Stimulated activated CD4-positive, alpha-beta T cell treated with anti-CD3 and anti-CD28 coated beads, Interleukin-4, amount 100 ng/mL, for 1 hour (primary cell): ENCODE measurements around the gene CCDC69.
"Not testable (repeated sequence)": the region's sequence is repeated elsewhere in the genome, so short reads cannot be mapped to it uniquely, and the experiment has no call there.

Source experiments
- DNase-seq: peaks from one replicate; pipeline ENCODE4 v3.0.0-alpha.2; 2020

CCDC69 gene

DNA sequence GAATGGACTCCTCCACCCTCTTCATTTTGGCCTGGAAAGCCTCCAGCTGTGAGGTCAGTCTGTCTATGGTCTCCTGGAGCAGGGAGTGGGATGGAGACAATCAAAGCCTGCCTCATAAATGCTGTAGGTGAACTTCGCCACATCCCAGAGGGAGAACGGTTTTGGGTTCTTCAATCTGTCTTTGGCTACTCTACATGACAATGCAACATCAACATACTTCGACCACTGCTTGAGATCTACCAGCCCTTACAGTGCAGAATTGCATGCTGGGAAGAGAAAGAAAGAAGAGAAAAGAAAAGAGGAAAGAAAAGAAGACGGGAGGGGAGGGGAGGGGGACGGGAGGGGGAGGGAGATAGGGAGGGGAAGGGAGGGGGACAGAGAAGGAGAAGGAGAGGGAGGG, 37.8 kb downstream of the CCDC69 start:
- DNase-seq = no peak

DNA sequence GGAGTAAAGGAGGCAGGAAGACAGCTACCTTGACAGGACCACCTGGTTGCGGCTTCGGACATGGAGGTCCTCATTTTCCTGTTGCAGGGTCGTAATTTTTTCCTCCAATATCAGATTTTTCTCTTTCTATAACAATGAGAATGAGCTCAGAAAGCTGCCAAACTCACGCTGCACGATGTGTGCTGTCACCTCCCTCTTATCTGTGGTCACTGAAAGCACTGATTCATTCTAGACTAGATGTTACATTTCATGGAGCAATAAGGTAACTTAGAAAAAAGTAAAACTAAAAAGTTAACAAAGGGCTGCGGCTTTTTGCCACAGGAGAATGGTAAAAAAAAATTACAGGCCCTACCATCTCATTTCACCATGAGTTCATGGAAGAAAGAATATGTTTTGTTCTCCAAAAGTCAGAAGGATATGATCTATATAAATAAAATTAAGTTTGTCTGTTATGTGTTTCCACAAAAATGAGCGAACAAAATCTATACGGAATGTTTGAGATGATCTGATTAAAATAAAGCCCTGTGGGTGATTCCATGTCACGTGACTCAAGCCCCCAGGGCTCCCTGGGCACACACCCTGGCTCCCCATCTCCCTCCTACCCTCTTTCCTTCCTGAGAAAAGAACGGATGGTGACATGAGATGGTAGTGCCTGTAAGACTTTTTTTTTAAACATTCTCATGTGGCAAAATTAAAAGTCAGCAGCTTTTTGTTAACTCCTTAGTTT, 39.4 kb downstream of the CCDC69 start:
- DNase-seq = no peak

DNA sequence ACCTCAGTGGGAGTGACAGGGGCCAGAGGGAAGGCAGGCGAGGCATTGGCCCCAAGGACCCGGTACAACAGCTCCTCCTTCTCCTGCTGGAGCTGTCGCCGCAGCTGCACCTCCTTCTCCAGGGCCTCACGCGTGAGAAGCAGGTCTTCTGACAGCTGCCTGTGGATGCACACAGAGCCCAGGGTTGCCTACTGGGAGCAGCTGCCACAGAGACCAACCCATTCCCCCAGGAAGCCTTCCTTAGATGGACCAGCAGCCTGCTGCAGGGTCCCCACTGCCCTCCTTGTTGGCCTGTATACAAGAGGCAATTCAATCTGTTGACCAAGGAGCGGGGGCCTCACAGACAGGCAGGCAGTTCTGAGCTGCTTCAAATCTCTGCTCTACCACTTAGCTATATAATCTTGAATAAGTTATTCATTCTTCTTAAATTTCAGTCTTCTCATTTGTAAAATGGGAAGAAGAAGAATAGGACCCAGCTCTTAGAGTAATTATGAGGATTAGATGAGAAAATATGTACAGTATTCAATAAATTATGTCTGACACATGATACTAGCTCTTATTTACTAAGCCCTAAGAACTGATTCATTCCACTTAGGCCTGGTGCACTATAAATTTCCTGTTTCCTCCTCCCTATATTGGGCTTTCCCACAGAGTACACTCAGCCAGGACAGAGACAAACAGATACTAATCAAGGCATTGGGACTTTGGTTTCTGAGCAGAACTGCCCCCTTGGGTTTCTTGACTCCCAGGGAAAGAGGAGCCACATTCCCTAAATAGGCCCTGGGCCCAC, 40.2 kb downstream of the CCDC69 start:
- DNase-seq = no peak

DNA sequence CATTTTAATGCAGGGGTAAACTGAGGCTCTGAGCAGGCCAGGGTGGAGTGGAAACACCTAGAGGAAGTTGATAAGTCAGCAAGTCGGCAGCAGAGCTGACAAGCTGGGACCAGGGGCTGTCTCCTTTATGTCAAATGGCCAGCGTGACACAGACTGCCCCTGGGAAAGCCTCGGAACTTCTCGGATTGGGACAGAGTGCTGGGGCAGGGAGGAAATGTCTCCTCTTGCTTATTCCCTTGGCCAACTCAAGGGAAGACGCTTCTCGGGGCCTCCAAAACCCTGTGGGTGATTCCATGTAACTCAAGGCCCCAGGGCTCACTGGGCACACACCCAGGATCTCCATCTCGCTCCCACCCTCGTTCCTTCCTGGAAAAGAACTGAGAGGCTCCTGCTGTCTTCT, 40.9 kb downstream of the CCDC69 start:
- DNase-seq = no peak

DNA sequence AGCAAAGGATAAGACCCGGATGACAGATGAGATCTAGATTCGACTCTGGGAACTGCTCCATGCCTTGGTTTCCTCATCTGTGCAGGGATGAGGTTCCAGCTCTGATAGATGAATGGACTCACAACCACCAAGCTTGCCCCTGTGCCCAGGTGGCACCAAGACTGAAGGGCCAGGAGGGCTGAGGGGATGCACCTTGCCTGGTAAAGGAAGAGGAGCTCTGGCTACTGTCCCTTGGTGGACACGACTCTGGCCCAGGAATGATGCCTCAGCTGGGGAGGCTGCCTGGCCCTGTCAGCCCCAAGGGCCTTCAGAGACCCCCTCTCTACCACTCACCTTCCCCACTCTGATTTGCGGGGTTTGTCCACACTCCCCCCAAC, 41.4 kb downstream of the CCDC69 start:
- no peak for DNase-seq

DNA sequence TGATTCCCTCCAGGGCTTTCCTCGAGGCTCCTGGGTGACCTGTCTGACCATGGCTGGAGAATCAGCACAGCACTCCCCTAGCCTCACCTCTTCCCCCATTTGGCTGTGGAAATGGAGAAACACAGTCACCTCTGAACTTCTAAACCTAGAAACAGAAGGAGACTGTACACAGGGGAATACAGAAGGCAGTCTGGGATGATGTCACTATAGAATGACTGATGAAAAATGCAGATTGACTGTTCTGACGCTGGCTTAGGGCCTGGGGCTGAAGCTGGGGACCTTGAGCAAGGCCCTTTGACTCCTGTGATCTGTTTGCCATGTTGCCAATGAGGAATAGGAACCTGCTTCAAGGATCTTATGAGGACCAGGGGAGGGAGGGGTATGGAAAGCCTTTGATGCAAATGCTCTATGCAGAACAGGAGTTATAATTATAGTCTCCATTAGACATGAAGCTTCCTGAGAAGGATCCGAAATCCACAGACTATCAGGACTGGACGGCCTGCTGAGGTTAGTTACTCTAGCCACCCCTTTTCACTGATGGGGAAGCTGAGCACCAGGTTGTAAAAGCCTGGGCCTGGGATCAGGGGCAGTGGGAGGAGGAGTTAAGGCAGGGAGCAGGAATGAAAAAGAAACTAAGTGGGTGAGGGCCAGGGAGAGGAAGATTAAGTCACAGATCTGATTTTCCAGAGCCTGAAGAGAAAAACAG, 41.9 kb downstream of the CCDC69 start:
- DNase-seq = no peak

DNA sequence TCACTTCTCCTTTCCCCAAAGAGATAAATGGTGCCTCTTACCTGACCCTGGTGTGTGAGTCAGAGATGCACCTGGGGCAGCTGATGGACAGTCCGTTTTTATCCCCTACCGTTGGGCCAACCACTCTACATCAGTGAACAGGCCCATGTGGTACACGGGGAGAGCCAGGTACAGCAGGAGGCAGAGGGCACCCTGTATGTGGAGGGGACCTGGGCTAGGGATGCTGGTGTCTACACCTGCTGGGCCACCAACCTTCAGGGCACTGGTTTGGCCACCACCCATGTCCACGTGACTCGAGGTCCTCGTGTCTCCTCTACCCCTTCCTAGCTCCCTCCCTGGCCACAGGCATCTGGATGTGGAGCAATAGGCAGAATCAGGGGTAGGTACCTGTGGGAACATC, 43.6 kb downstream of the CCDC69 start:
- no peak for DNase-seq

DNA sequence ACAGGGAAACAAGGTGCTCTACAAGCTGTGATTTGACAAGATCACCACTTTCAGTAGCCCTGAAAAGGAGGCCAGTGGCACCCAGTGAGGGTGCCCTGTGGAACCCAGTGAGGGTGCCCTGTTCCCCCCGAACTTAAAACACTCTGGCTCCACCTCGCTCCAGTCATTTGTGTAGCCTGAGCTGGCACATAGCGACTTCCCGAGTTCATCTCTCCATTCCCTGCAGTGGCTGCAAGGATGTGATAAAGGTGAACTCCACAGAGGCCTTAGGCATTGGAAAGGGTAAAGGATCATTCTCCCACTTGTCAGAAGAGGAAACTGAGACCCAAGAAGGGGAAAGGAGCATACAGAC, 44.4 kb downstream of the CCDC69 start:
- DNase-seq = no peak

DNA sequence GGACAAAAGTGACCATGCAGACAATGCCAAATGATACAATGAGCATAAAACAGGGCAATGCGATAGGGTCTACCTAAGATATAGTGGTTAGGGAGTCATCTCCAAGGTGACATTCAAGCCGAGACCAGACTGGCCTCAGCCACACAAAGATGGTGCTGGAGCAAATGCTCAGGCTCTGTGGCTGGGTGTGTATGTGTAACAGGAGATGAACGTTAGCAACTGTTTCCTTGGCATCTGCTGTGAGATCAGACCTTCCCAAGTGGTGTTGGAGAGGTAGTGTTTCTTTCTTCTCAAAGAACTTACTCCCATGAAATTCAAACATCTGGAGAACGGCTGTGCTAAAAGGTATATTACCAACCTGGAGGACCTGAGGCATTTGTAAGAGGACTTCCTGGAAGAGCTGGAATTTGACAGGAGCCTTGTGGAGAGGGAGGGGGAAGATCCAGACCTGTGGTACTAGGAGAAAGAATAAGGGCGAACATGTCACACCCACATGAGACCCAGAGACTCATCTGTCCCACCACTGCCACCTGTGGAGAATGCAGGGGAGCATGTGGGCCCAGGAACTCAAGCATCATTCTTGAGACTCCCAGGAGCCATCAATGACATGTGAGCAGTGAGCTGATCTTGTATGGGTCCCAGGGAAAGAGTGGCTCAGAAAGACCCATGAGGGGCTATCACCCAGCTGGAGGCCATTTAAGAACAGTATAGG, 45.0 kb downstream of the CCDC69 start:
- DNase-seq = no peak

DNA sequence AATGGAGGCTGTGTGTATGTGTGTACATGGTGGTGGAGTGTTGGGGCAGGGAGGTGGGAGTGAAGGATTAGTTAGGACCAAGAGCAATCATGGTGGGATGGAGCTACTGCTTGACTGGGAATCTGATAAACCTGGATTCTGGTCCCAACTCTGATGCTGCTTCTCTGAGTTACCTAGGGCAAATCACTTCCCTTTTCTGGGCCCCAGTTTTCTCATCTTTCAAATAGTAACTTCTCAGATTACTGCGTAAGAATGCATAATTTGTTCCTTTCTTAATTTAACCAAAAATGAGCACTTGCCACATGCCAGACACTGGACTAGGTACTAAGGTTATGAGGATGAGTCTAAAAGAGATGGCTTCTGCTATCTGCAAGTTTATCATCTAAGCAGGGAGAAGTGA, 45.5 kb downstream of the CCDC69 start:
- DNase-seq = no peak

DNA sequence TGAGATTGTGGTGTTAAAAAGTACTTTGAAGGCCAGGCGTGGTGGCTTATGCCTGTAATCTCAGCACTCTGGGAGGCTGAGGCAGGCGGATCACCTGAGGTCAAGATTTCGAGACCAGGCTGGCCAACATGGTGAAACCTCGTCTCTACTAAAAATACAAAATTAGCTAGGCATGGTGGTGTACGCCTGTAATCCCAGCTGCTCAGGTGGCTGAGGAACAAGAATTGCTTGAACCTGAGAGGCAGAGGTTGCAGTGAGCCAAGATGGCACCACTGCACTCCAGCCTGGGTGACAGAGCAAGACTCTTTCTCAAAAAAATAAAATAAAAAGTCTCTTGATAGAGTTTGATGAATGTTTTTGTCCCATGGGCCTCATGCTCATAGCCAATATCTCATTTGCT, 47.6 kb downstream of the CCDC69 start:
- not testable (repeated sequence) for DNase-seq

DNA sequence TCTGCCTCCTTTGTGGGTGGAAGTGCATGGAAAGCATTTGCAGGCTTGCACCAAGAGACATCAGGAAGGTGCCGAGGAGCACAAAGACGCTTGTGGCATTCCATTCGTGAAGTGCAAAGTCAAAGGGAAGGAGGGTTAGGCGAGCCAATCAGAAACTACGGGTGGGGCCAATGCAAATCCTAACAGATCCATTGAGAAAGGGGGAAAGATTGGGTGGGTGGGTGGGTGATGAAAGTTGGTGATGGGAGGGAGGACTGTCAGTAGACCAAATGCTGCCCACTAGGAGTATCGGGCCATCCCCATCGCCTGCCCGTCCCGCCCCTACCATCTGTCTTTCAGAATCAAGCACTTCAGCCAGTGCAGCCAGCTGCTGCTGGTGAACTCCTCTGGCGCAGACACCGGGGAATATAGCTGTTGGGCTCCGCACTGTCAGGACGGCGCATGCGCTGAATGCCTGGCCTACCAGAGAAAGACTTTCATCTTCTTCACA, 49.2 kb downstream of the CCDC69 start:
- no peak for DNase-seq

DNA sequence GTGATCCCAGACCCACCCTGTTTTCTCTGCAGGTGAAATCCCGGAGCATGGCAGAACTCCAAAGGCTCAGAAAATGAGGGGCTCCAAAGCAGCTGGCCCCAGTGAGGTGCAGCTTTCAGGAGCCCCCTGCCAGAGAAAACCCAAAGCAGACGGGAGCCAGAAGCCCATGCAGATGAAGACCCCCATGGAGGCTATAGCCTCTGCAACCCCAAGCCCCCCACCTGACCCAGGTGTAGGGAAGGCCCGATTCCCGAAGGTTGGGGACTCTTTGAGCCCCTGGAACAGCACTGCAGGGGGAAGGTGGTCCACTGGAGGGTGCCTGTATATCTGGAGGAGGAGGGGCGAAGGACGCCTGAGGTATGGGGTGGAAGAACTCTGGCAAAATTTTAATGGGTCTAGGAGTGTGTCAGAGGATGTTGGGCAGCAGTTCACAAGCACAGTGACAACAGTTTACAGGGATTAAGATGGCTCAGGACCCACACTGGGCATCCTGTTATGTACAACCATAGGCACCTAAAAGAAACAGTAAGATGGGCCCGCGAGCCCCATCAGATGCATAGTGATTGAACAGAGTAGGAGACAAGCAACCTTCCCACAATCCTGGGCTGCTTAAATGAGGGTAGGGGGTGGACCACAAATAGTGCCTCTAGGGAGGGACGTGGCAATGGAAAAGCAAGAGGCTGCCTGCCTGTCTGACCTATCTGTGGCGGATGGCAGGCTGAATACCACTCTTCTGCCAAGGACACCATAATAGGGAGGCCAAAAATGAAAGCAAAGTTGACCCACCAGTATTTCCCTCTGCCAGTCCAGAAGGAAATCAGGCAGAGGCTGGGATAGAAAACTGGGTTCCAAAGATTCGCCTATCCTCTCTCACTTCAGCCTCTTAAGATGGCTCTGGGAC, 49.9 kb downstream of the CCDC69 start:
- no peak for DNase-seq

DNA sequence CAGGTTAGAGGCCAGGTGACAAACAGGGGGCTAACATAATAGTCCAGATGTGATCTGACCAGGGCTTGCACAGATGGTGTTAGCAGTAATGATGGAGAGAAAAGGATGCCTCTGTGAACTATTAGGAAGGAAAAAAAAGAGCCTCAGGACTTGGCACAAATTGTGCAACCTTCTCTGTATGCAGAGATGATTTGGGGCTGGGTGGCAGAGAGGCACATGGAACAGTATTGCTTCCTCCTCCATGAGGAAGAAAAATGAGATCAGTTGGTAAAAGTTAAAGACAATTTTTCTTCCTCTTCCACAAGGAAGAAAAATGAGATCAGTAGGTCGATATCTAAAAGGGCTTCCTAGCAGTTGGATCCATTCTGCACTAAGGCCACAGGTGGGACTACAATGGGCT, 52.4 kb downstream of the CCDC69 start:
- DNase-seq = no peak

DNA sequence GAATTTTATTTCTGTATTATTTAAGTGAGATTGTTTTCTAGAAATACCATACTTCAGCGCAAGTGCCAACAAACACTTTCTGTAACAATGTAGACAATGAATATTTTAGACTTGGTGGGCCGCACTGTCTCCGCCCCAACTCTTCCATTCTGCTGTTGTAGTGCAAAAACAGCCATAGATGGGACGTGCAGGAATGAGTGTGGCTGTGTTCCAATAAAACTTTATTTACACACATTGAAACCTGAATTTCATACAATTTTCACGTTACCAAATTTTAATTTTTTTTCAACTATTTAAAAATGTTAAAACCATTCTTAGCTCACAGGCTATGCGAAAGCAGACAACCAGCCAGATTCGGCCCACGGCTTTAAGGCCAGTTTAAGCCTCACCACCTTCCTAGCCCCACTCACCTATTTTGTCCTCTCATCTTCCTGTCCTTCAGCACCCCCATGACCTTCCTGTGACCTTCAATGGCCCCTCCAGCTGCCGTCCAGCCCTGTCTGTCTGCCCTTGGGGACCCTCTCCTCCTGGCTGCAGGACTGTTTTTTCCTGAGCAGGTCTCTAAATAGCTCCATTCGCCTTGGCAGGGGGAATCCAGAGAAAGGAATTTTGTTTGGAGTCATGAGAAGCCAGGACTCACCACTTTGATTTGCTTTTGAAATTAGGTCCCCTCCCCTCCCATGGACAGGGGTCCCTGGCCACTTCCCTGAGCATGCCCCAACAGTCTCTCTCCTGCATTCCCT, 55.1 kb downstream of the CCDC69 start:
- no peak for DNase-seq

DNA sequence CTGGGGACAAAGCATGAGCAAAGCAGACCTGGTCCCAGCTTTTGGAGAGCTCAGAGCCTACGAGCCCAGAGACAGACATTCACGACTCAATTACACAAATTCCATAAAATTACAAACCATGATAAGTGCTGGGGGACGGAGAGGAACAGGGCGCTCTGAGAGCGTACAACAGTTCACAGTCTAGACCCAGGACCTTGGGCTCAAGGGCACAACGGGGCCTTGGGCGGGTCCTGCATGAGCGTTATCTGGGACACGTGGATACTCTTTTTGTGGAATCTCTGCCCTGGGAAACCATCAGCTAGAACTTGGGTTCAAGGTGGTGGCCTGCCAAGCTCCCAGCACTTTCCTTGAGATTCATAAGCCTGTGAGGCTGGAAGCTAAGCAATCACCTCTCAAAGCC, 56.9 kb downstream of the CCDC69 start:
- DNase-seq = no peak

DNA sequence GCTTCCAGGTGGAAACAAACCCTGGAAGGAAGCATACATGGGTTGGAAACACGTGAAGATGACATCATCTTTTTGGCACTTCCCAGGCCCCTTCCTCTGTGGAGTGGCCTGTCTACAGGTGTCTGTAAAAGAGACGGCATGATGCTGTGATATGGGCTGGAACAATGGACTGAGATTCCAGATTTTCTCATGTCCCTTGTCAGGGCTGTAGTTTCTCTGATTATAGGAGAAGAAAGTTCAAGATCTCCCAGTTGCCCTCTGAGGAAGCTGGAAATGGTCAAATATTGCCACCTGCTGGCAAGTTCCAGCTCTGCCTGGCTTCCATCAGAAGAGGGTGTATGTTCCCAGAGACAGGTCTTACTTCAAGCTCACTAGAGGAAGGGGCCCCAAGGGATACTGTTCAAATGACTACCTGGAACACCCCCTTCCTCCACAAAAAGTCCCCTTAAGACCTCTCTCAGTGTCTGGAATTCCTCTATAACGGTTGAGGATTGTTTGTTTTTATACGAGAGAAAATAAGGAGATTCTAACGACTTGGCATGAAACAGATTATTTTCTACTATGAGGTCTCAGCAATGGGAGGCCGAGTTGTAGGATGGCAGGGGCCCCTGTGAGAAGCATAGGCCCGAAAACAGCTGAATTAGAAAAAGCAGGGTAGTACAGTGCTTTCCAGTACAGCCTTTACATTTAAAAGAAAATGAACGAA, 59.1 kb downstream of the CCDC69 start:
- DNase-seq = peak; percentile 76

DNA sequence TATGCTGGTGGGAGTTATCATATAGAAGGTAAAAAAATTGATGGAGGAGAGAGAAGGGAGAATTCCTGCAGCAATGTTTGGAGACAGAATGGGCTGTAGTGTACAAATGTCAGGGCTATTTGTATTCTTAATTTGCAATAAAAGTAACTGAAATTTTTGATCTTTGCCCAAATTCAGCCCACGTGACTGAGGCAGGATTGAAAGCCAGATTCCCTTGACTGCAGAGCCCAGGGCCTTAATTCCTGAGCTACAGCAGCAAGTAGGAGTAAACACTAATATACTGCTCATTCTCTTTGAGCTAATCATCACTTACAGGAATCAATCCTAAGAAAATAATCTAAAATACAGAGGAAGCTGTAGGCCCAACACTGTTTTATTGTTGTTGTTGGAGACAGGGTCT, 61.1 kb downstream of the CCDC69 start:
- DNase-seq = no peak

DNA sequence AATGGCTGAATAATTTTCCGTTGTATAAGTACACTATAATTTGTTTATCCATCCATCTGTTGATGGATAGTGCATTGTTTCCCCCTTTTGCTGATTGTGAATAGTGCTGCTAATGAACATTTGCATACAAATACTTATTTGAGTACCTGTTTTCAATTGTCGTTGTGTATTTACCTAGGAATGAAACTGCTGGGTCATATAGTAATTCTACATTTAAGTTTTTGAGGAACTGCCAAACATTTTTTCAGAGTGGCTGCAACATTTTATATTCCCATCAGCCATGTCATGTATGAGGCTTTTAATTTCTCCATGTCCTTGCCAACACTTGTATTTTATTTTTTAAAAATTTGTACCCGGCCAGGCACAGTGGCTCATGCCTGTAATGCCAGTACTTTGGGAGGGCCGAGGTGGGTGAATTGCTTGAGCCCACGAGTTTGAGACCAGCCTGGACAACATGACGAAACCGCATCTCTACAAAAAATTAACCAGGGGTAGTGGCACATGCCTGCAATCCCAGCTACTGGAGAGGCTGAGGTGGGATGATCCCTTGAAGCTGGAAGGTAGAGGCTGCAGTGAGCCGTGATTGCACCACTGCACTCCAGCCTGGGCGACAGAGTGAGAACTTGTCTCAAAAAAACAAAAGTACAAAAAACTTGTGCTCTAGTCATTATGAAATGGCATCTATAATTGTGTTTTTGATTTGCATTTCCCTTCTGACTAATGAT, 64.1 kb downstream of the CCDC69 start:
- DNase-seq = no peak

DNA sequence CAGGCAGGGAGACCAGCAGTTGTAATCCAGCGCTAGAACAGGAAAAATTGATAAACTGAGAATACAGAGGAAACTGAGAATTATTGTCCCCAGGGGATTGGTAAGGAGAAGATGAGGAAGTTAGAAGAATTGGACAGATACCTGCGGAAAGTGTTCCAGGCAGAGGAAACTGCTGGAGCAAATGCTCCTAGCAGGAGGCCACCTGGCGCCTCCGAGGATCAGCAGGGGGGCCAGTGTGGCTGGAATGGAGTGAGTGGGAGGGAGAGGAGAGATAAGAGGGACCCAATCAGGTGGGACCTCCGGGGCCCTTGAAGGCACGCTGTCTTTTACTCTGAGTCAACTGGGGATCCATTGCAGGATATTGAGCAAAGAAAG, 65.6 kb downstream of the CCDC69 start:
- no peak for DNase-seq
